ENCODE measurements around the gene CAMK2N1.
A peak's percentile ranks its signal among the peaks of the same experiment; 100 is the strongest.

CAMK2N1 gene

GRCh38 chr1:20496241-20496661 is 10.2 kb upstream of the CAMK2N1 start:
- DNase-seq: no peak

GRCh38 chr1:20495661-20496060 is 9.7 kb upstream of the CAMK2N1 start:
- DNase-seq: no peak

DNA sequence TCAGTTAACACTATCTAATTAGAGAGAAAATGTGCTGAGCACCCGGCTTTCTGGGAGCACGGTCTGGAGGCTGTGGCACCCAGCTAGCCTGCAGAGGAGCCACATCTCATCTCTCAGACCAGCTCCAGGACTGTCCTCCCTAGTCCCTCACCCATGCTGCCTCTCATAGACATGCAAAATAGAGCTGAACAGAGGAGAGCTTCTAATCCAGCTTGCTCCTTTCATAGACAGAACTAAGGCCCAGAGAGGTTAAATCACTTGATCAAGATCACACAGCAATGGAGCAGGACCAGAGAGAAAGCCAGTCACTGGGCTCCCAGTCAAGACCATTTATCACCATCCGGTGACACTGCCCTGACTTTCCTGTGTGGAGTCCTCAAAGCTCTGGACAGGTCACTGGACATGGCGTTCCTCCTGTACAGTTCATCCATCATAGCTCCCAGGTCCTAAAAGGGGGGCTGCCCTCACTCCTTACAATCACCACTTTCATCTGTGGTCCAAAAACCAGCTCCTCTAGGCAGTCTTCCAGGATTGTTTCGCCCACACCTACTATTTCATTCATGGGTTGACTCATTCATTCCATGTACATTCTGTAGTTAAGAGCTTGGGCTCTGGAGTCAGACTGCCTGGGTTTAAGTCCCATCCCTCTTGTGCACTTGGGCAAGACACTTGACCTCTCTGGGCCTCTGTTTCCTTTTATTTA is 8.8 kb upstream of the CAMK2N1 start:
- no peak for DNase-seq

DNA sequence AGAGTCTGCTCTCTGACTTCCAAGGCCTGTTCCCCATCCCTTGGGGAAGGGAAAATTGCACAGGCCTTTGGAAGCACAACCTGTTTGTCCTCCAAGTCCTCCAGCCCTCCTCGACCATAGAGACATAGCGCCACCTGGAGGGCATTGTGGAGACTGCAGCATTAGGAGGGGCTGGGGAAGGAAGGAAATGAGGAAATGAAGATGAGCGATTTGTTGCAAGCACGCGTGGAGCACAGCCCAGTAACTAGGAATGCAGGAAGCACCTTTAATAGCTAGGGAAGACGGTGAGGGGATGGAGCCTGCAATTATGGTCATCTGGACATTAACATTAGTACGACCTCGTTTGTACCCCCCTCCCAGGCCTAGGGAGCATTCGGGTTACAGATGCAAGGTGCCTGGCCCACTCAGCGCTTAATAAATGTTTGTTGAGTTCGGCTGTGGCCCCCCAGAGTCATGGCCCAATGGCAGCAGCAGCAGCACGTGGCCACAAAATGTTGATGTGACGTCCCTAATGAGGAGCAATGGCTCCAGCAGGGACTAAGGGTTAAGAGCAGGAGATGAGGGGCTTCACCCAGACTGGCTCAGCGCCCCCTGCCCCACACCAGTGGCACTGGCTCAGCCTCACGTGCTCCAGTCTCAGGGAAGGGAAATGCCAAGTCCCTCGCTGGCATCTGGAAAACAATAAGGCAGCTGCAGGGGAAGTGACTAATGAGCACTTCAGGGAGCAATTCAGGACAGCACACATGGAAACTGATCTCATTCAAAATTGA is 8.0 kb upstream of the CAMK2N1 start:
- DNase-seq: peak; percentile 85

DNA sequence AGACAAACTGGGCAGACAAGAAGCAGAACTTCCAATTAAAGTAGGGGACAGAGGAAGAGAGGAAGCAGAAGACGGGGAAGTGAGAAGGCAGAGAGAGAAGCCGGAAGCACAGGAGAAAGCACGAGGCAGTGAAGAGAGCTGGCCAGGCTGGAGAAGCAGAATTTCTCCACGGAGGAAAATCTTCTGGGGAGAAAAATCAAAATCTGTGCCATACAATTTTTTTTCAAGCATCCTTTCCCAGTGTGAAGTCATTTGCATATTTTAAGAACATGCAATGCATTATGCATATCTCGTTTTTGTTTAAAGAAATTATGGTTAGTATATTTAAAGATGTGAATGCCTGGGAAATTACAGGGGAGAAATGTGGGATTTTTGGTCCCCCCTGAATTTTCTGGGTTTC is 7.3 kb upstream of the CAMK2N1 start:
- no peak for DNase-seq

- DNase-seq: no peak
These were observed 6.7 kb upstream of the CAMK2N1 start for GRCh38 chr1:20492751-20493150.

DNA sequence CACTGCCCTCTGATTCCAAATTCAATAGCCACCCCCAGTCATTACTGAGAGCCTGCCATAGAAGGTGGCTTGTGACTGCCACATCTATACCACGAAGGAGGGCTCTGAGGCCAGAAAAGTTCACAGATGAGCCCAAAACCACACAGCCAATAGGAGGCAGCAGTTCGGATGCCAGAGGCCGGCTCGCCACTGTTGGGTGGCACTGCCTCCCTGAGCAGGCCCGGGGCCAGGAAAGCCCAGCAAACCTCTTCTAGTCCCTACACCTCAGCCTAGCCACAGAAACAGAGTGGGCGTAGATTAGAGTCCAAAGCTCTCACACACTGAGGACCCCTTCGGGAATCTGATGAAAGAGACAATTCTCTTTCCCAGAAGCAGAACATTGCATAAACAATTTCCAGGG is 5.9 kb upstream of the CAMK2N1 start:
- DNase-seq: no peak

- DNase-seq: no peak
These were observed 5.2 kb upstream of the CAMK2N1 start for GRCh38 chr1:20491178-20491577.

- DNase-seq: no peak
These were observed 1.2 kb upstream of the CAMK2N1 start for GRCh38 chr1:20487236-20487590.

GRCh38 chr1:20486457-20487235 is 636 bp upstream of the CAMK2N1 start:
- peak; percentile 89 for DNase-seq

GRCh38 chr1:20484519-20485462 is 1.2 kb downstream of the CAMK2N1 start:
- peak; percentile 44 for DNase-seq

DNA sequence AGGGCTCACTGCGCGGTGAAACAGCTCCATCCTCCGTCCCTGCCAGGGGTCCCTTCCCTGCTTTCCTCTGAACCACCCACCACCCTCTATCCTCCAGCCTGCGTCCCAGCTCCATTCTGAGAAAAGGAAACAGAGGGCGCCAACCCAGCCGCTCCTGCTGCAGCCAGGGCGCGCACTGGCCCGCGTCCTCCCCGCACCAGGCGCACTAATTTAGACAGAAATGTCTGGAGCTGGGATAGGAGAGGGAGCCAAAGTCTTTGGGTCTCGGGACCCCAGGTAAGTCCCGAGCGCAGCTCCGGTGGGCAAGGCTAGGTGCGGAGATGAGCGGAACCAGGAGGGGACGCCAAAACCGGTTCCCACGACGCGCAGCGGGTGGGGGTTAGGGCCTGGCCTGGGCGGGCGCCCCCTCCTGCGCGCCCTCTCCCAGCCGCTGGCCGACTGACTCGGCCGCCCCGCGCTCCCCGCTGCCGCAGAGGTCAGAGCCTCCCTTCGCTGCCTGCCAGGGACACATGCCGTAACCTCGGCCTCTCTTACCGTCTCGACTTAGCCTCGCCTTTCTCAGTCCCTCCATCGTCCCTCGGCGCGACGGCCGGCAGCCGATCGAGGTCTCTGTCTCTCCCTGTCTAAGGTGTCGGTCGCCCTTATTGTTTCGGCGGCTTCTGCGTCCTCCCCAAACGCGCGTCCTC is 2.0 kb downstream of the CAMK2N1 start:
- peak; percentile 24 for DNase-seq

GRCh38 chr1:20483098-20483832 is 2.7 kb downstream of the CAMK2N1 start:
- DNase-seq: peak; percentile 46

GRCh38 chr1:20481643-20482498 is 4.1 kb downstream of the CAMK2N1 start:
- no peak for DNase-seq

DNA sequence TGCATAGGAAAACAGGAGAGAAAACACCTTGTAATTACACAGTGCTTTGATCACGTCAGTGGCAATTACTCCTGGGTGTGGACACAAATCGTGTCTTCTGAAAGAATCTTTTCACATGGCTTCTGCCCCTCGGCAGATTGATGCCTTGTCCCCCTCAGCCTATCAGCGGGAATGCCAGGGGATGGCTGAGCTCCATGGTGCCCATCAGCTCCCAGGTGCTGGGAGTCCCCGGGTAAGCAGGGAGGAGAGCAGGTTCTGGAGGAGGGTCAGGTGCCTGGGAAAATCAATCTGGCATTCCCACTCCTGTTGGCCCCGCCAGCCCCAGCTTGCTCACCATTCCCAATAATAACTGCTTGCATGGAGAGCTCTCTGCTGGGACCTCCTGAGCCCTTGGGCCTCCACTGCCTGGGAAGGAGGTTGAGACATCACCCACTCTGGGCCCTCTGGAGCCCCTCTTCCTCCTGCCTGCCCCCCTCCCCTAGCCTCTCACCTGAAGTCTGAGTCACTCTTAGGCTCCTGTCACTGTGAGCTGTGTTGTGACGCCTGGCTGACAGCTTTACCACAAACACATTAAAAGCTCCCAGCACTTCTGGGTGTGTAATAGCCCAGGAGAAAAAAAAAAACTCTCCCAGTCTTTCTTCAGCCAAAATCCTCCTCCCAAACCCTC is 4.9 kb downstream of the CAMK2N1 start:
- no peak for DNase-seq

DNA sequence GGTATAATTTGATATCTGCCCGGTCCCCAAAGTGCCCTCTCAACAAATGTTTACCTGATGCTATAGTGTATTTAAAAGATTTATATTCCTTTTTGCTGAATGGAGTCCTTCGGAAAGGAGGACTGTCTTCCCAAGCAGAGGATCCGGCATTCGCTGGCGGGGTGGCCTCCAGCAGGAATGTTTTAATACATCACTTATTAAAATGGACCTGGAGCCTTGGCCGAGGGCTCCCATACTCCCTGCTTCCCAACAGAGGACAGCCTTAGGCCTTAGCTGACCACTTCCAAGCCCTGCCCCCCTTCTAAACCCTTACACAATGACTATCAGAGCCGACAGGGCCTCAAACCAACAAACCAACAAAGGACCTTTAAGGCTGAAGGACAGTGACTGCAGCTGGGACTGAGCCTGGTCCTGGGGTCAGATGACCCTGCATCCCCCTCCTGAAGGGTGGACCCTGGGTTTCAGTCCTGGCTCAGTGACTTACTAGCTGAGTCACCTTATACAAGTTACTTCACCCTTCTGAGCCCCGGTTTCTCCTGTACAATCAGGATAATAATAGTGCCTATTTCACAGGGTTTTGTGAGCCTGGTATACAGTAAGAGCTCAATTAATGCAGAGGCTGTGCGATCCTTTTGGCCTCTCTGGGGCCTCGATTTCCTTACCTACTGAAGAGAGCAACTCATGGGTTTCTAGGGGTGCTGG is 5.6 kb downstream of the CAMK2N1 start:
- no peak for DNase-seq

GRCh38 chr1:20479840-20480239 is 6.2 kb downstream of the CAMK2N1 start:
- no peak for DNase-seq

DNA sequence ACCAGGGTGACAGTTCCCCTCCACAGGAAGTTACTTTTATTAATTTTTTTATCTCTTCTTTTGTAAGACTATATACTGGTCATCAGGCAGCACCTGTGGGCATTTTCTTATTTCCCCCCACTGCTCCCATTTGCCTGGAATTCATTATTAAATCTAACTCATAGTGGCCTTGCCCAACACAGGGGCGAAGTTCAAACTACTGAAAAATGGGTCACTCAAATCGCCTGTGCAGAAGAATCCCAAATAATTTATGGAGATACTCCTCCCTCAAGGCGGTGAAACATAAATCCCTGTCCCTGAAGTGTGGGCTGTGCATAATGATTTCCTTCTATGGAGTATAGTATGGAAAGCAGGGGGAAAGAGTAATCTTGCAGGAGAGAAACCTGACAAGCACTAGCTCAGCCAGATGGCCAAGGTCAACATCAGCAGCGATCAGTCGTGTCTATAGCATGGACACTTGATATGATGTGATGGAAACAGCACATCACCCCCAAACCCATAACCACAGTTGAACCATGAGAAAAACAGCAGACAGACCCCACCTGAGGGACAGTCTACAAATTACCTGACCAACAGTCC is 7.9 kb downstream of the CAMK2N1 start:
- no peak for DNase-seq
